Ovary (tissue), 3 donors: ENCODE data around the gene RASSF8.

Experiments used
- CTCF ChIP-seq, 3 donors: fragments of 450-650 bp in 2 of 3; fragments of 200-600 bp in 1 of 3; IDR thresholded peaks; one replicate each; pipeline versions ENCODE4 v1.5.1 to v1.8.0; 2016 to 2022; ENCODE audit warnings: antibody characterized with exemption in 3 of 3, mild to moderate bottlenecking in 1 of 3
- EP300 ChIP-seq: sonication (generic); formaldehyde crosslinking; IDR thresholded peaks from one replicate; pipeline ENCODE4 v1.6.1; 2017; ENCODE audit warnings: antibody characterized with exemption
- POLR2A ChIP-seq: fragments of 450-650 bp; IDR thresholded peaks from one replicate; pipeline ENCODE4 v1.6.1; 2017; ENCODE audit warnings: antibody characterized with exemption, mild to moderate bottlenecking, moderate library complexity
- donor health status: DM: no; HTN: no; CAD: no.

DNA sequence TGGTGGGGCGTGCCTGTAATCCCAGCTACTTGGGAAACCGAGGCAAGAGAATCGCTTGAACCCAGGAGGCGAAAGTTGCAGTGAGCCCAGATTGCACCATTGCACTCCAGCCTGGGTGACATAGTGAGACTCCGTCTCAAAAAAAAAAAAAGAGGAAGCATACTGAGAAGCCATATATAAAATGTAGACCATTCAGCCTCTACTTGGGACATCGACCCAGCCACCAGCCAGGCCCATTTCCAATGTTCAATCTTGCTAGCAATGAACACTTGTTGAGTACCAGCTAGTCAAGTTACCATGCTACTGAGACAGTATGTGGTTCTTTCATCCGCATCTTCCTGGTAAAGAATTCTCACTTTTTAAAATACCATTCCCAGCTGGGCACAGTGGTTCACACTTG is 33.4 kb upstream of the RASSF8 start:
- TF ChIP-seq POLR2A, result no peak
- no peak for TF ChIP-seq CTCF (IDR thresholded peaks at IDR 0.05)
- TF ChIP-seq EP300, result no peak
